HK-2 (cell line): Measurements from ENCODE around the gene CBX4.

Experiments used
- DNase-seq: peaks from one replicate; pipeline ENCODE4 v3.0.0-alpha.2; 2018; ENCODE audit not compliant: unreplicated experiment

CBX4 gene

DNA sequence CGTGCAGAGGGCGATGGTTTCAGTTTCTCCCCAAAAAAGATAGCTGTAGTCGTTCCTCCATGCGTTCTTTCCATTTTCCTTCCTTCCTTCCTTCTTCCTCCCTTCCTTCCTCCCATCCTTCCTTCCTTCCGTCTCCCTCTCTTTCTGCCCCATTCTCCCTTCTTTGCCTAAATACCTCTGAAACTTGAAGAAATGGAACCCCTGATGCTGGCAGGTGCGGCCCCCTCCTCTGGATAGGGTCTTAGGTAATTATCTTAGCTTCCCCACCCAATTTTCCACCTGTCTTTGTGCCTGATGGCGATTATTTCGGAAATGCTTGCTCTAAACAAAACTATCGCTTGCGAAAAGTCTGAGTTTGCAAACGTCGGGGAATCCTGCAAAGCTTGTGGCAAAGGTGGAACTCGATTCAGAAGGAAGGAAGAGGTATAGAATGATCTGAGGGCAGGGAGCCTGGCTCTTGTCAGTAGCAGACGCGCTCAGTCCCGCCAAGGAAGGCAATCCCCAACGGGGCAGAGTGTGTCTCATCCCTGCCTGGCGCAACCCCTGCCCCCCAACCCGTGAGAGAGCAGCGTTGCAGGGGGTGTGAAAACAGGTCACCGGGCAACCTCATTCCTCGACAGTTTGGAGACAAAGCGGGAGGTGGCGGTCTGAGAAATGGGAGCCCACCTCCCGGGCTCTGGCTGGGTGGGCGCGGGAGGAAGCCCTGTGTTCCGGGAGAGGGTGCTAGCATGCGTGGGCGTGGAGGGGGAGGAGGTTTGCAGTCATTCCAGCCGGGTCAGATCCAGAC lies 39.5 kb downstream of the CBX4 start:
- peak; percentile 32 for DNase-seq

DNA sequence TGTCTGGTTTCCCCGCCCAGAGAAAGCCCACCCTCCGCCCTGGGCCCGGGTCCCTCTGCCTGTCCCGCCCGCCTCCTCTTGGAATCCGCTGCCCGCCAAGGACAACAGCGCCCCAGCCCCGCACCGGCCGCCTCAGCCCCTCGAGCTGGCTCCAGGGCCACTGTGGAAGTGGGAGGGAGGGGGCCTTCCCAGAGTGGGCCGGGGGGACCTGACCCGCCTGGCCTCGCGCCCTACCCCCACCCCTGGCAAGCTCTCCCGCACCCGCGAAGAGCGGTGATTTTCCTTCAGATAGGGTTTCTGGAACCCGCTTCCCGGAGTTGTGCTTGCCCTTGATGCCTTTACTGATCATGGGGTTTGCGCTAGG lies 40.1 kb downstream of the CBX4 start:
- DNase-seq = no peak

DNA sequence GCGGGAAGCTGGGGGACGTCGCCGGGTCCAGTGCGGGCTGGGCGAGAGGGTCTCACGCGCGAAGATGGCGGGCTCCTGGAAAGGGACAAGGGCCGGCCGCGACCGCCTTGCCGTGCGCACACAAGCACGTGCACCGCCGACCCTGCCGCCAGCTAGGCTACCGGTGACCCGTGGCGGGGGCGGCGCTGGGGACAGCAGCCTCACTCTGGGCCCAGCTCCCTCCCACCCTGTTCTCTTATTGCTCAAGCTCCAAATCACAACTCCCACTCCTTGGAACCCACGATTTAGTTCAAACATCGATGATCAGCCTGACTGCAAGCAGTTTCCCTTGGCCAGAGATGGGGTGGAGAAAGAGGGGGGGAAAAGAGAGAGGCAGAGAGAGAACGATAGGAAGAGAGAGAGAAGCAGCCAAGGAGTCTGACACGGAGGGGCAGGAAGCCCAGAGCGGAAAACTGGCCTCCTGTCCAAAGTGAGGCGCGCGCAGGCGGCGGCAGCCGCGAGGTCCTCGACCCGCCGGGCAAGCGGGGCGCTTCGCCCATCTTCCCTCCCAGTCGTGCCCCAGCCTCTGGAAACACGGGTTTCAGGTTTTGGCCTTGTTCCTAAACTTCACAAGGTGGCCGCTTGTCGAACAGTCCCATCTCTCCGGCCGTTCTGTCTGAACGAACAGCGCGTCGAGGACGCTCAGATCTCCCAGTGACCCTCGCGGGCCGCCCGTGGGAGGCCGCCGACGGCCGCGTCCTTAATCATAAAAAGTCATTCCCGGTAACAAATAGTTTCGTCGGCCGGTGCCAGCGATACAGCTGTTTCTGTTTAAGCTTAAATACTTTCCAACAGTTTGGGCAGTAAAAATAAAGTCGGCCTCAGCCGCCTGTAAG lies 40.7 kb downstream of the CBX4 start:
- peak; percentile 60 for DNase-seq

DNA sequence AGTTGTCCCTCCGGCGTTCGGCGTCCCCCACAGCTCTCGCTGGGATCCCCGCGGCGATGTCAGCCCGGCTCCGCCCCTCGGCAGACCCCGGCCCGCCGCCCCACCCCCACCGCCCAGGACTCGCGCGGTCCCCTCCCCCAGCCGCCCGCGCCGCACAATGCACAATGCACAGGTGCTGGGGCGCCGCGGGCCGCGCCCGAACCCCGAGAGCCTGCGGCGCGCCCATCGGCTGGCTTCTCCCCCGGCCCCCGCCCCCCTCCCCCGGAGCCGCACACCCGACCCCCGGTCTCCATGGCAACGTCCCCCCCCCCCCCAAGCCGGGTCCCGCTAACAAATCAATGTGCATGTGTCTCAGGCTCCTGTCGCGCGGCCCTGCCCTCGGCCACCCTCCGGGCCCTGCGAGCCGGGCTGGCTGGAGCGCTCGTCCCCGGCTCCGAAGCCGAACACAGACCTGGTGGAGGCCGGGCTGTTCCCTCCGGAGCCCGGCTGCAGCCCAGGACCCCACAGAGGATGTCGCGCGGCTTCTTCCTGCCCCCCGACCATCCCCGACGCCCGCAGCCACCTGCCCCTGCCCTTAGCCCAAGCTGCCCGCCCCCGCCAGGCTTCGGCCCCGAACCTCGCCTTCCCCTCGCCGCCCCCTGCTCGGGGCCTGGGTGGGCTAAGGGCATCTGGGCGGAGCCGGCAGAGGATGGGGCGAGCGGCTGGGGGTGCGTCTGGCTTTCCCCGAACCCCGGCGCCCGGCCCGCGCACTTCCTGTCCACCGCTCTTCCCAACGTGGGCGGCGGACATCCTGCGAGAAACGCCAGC lies 41.5 kb downstream of the CBX4 start:
- DNase-seq = peak; percentile 68

DNA sequence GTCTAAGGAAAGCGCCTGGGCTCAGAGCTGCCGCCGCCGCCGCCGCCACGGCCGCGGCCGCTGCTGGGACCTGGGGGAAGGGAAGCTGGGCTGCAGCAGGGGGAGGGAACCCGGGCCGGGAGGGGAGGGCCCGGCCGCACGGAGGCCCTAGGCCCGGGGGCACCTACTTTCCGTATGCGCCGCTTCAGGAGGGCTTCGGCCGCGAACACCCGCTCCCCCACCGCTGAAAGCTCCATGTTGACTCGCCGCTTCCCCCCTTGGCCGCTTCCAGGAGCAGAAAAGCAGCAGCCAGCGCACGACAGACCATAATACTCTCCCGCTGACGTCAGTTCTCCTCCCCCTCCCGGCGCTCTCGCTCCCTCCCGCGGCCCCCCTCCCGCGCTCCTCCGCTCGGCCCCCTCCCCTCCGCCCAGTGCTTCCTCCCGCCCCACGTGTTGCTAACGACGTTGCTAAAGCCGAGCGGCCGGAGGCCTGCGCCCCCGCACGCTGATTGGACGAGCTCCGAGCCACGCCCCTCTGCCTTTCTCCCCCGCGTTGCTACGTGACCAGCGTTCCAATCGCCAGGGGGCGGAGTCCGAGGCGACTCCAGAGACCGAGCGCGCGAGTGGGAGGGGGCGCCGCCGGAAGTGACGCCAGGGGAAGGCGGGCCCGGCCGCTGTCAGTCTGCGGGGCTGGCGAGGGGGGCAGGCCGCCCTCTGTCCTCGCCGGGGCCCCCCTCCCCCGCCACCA lies 42.3 kb downstream of the CBX4 start, which contains the start of gene CBX8:
TSS of gene CBX8 (minus strand) at position 315 of the 729 bp plus-strand sequence. CDS start at position 236, 79 bp downstream.
- DNase-seq = peak; percentile 99

DNA sequence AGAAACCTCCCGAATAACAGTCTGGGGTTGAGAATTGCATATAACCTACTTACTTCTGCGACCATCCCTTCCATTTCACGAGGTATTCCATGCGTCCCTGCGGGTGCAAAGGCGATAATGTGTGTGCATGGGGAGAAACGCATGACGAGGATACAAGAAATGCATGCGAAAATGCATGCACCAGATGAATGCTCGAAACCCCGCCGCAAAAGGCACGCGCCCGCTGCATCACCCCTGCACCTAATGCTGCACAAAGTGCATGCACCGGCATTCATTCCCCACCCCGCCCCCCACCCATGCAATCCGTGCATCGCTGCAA lies 42.8 kb downstream of the CBX4 start:
- no peak for DNase-seq

DNA sequence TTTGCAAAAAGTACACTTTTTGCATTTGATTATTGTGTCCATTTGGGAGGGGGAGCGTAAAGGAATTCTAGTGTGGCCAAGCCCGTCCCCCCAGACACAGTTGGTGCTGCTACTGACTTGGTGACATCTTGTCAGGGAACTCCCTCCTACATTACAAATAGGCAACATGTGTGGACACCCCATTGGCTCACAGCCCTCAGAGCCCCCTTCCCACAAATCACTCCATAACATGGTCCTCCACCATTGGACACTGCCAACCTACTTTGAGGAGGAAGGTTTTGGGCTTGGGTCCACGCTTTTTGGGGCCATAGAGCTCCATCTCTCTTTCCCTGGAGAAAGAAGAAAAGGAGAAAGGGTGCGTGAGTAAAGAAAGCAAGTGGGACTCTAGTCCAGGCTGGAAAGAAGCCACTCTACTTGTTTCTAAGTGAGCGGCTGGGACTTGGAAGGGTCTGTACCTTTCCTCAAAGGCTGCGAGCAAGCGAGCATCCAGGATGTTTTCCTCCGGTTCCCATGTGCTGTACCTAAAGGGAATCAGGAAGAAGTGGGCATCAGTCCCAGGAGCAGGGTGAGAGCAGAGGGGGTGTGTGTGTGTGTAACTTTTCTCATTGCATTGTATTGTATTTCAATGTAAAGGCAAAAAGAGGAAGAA lies 43.3 kb downstream of the CBX4 start:
- no peak for DNase-seq

DNA sequence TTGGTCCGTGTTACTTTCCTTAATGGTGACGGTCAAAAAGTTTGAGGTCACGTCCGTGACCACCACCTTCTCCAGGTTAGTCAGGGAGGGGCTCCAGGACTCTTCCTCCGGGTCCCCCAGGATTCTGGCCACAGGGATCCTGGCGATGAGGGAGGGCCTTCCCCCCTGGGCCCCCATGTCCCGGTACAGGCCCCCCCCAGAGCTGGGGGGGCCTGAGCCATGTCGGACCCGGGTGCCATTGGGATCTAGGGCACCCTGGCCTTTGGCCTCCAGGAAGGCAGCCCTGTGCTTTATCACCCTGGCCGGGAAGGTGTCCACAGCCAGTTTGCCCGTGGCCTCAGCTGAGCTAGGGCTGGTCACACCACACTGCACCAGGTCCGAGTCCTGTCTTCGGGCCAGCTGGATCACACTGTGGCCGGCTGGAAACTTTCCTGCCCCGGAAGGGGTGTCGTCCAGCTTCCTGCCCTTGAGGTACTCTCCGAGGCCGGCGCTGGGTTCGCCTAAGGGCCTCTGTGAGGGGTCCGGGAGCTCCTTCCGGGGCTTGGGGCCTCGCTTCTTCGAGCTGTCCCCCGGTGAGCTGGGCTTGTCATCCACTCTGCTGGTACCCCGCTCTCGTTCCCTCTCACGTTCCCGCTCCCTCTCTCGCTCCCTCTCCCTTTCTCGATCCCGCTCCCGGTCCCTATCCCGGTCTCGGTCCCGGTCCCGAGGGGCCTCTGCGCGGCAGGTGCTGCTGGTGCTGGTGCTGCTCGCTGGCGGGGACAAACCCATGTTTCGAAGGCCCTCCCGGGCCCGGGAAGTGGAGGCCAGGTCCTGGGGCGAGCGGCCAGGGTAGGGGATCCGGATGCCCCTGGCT lies 44.4 kb downstream of the CBX4 start:
- DNase-seq = no peak

DNA sequence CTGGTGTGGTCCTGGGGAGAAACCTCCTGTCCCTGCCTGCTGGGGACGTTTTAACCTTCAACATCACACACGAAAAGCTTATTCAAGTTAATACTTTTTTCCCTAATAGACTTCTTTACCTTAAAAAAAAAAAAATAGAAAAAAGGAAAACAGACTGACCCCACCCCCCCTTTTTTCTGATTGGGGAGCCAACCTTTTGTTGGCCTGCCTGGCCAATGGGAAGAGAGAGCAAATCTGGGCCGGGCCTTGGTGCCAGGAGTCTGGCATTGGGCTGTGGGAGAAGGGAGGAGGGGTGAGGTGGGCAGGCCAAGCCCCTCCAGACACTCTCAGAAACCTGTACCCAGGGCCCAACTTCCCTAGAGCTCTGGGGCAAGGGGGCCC lies 45.3 kb downstream of the CBX4 start:
- no peak for DNase-seq

DNA sequence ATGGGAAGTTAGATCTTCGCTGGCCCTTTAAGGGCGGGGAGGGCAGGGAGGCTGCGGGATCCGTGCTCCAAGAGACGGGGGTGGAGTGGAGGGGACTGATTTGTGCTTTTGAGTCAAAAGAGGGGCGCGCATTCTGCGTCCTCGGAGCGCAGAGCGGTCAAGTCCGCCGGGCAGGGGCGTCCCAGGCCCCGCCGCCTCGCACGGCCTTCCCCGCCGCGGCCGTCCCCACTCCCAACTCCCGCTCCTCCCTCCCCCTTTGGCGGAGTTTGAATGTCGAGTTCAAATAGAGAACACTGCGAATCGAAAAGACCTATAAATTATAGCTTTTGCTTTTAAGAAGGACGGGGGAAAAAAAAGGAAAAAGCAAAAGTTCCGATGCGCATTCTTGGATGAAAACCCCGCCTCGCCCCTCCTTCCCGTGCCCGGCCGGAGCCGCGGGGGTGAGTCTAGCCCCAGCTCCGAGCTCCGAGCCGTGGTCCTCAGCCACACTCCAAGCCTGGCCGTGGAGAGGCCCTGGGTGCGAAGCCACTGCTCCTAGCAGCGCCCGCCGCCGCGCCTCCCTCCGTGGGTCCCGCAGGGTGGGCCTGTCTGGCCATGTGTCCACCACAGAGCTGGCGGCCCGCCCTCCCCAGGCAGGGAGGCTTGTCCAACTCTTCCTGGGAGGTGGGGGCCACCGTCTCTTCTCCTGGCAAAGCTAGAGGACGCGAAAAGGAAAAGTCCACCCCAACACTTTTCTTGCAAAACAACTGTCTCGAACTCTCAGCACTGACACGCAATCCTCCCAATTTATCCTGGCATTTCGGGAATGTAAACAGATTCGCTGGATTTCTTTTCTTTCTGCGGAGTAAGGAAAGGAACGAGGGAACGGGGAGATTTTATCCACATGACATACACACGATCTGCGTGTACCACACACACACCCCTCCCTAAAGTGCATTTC lies 46.0 kb downstream of the CBX4 start:
- DNase-seq = no peak

DNA sequence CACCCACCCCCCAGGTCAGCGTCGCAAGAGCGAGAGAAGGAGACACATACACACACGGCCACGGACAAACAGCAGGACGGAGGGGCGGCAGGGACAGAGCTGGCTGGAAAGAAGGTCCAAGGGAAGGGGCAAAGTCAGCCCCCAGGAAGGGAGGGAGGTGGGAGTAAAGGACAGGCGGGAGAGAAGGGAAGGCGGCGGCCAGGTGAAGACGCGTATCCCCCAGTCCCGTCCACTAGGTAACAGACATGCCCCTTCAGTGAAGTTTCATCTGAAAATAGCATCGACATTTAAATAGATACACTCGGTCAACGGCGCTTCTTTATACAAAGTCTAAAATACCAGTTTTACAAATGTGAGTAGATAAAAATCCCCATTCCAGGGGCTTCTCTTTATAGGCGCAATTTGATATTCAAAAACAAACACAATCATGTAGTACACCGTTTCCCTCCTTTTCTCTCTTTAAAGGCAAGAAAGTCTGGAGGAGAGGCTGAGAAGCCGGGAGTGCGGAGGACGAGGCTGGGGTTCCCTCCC lies 46.8 kb downstream of the CBX4 start:
- no peak for DNase-seq

DNA sequence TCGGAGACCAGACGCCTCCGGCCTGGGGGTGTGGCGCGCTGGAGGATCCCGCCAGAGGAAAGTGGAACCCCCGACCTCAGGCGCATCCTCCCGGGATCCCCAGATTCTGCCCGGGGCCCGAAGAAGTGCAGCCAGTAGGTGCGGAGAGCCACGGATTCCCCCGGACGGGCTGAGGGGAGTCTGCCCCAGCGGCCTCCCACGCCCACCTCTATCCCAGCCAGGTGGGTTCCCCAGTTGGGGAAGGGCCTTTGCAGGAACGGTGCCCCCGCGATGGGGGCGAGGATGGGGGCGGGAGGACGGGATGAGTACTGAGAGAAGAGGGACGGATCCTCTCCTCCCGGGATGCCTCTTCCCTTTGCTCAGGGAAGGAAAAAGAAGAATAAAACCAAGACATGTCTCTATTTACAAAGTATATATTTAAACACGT lies 47.5 kb downstream of the CBX4 start:
- DNase-seq = no peak

DNA sequence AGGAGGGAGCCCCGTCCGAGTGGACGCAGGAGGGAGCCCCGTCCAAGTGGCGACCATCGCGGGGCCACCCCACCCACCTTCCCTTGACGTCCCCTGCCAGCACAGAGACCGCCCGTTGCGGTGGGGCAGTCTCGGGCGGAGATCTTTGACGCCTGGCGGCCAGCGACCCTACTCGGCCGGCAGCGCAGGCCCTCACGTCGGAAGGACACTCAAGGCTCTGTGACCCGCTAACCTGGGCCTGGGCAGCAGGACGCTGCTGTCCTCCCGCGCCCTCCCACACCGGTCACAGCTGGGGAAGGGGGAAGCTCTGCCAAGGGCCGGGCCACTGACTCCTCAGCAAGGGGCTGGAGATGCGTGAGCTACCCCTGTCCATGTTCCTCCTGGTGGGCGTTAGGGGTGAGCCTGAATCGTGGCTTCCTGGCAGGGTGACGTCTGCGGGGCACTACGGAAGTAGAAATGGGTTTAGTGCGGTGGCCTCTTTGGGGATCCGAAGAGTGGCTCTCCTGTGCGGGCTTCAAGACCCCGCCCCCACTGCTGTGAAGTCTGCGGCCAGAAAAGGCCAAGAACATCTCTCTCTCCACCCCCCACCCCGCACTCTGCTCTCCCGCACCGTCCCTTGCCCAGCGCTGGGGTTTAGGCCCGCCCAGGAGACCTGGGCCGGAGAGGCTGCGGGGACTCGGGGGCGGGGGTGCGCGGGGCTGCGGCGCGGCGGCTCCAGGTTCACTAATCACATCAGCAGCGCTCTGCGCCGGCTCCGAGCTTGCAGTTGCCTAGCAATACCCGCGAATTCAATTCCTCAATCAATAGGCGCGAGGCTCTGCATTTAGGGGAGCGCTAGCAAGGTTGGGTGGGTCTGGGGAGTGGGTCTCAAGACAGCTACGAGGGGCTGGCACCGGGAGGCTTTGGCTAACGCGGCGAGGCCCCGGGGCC lies 48.2 kb downstream of the CBX4 start:
- DNase-seq = no peak

DNA sequence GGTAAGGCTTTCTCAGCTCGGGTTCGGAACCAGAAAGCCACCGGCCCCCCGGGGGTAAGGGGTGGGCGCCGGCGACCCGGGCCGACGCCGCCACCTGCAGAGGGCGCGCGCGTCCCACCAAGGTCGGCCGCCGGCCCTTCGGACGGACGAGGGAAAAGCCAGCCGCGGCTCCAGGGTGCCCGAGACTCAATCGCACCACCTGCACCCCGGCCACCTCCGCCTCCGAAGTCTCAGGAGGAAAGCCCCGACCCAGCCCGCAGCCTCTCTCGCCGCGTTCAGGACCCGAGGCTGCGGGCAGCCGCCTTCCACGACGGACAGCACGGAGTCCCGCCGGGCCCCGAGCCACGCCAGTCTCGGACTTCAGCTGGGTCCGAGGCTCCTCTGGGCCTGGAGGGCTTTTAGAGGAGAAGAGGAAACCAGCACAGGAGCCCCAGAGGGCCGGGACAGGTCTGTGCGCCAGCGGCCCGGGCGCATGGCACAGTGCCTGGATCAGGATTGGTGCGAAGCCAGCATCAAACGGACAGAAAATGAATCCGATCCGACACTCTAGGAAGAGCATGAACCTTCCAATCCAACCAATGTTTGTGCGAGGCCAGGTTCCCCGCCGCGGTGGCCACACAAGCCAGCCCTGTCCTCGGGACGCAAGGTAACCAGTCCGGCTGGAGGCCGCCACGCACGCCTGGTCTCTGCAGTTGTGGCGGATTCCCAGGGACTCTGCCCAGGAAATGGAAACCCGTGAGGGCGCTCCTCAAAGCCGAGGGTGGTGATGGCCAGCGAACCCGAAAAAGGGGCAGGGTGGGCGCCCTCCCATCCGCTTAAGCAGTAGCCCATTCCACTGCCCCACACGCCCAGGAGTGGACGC lies 49.1 kb downstream of the CBX4 start:
- DNase-seq = peak; percentile 51

DNA sequence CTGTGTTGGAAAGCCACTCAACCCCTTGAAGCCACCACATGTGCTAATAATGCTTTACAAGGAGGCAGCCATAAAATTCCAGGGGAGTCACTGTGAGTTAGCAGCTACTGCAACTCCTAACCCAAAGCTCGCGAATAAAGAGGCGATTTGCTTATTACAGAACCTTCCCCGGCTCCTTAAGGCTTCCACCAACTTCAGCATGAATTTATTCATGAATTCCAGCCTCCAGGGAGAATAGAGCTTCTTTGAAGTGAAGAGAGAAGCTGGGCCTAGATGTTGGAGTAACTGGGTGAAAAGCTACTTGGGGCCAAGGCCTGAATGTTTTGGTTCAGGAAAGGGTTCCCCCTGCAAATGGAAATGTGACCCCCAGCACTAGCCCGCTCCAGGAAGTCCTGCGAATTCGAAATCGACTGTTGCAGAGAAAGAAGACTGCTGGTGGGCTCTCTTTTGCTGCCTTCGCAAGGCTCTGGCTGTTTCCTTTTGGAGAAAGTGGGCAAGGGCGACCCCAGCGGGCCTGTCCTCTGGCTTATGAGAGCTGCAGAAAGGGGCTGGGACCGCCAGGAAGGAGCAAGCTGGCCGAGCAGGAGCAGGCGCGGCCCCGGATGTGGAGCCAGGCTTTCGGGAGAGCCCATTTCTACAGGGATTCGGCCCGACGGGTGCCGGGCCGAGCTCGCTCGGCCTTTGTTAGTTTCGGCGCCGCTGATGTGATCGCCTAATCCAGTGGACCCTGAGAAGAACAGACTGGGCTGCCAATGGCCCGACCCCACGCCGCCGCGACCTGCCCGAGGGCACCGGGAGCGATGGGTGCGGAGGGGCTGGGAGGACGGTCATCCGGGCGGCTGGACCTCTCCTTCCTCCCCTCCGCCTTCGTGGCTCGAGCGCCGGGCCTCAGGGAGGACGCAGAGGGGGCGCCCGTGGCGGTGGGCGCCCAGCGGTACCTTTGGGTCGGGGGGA lies 50.0 kb downstream of the CBX4 start:
- no peak for DNase-seq

DNA sequence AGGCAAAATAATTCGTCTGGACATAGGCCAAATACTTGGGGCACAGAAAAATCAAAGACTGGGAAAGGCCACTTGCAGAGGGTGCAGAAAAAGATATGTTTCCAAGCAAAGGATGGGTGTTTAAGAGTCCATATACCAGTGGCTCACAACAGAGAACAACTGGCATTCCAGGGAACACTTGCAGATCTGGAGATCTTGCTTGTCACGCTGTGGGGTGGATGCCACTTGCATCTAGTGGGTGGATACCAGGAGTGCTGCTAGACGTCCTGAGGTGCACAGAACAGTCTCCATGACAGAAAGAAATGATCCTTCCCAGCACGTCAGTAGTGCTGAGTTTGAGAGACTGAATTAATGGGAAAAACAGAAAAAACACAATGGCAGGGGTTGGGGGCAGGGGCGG lies 50.8 kb downstream of the CBX4 start:
- no peak for DNase-seq
